Endothelial cell (in vitro differentiated cells): ENCODE results near the gene FGF5. TPM values are rescaled to one million over a fixed set of nuclear protein-coding genes. Genes with fewer than 3 reads are reported as not detected.

Experiments used
- DNase-seq: peaks from one replicate; pipeline ENCODE4 v3.0.0; 2021; ENCODE audit warnings: low spot score
- H3K27ac Mint-ChIP-seq: one replicate; pipeline ENCODE4 v1.8.0; 2021; ENCODE audit warnings: mixed read lengths, inconsistent platforms; ENCODE audit not compliant: unreplicated experiment
- H3K27me3 Mint-ChIP-seq: one replicate; pipeline ENCODE4 v1.8.0; 2021; ENCODE audit warnings: mild to moderate bottlenecking, moderate library complexity, mixed read lengths, inconsistent platforms; ENCODE audit not compliant: unreplicated experiment
- H3K36me3 Mint-ChIP-seq: one replicate; pipeline ENCODE4 v1.8.0; 2021; ENCODE audit warnings: mild to moderate bottlenecking, low read depth, mixed read lengths, inconsistent platforms; ENCODE audit not compliant: unreplicated experiment
- H3K4me1 Mint-ChIP-seq: one replicate; pipeline ENCODE4 v1.8.0; 2021; ENCODE audit warnings: mild to moderate bottlenecking, mixed read lengths, inconsistent platforms; ENCODE audit not compliant: unreplicated experiment
- H3K4me3 Mint-ChIP-seq: one replicate; pipeline ENCODE4 v1.8.0; 2021; ENCODE audit warnings: mild to moderate bottlenecking, mixed read lengths, inconsistent platforms; ENCODE audit not compliant: unreplicated experiment
- H3K9me3 Mint-ChIP-seq: one replicate; pipeline ENCODE4 v1.8.0; 2021; ENCODE audit warnings: mixed read lengths, inconsistent platforms; ENCODE audit not compliant: unreplicated experiment
- total RNA-seq: library from RNA; stranded (reverse); fragmentation: NEBNext Ultra II Directional; extraction: Animal tissue kit (Norgen Biotek cat#: 25700); gene quantifications from one replicate; pipeline ENCODE4 v1.2.1, GENCODE V29; 2021; ENCODE audit not compliant: unreplicated experiment
- TF ChIP-seq, protein P1 (sequence below): fragments of 200-600 bp; sonication (generic); IDR thresholded peaks from one replicate; pipeline ENCODE4 v1.5.0; 2021; ENCODE audit warnings: antibody characterized with exemption; ENCODE audit not compliant: unreplicated experiment

The FGF5 gene
- total RNA-seq, 1 donor from 2014 or later, result not detected

- H3K27ac Mint-ChIP-seq, result no peak overlapping the region
- no peaks in the 10 kb centered on the region for H3K36me3 Mint-ChIP-seq
- TF ChIP-seq, protein P1, sequence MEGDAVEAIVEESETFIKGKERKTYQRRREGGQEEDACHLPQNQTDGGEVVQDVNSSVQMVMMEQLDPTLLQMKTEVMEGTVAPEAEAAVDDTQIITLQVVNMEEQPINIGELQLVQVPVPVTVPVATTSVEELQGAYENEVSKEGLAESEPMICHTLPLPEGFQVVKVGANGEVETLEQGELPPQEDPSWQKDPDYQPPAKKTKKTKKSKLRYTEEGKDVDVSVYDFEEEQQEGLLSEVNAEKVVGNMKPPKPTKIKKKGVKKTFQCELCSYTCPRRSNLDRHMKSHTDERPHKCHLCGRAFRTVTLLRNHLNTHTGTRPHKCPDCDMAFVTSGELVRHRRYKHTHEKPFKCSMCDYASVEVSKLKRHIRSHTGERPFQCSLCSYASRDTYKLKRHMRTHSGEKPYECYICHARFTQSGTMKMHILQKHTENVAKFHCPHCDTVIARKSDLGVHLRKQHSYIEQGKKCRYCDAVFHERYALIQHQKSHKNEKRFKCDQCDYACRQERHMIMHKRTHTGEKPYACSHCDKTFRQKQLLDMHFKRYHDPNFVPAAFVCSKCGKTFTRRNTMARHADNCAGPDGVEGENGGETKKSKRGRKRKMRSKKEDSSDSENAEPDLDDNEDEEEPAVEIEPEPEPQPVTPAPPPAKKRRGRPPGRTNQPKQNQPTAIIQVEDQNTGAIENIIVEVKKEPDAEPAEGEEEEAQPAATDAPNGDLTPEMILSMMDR, result no peak
- no peak overlapping the region for H3K4me3 Mint-ChIP-seq
- peaks cover 4% of the 10 kb centered on the region for H3K27me3 Mint-ChIP-seq
- DNase-seq, result no peak
- H3K9me3 Mint-ChIP-seq, result no peaks in the 10 kb centered on the region
- no peaks in the 10 kb centered on the region for H3K4me1 Mint-ChIP-seq
Observed at GRCh38 chr4:80331693-80332092, 65.2 kb downstream of the FGF5 start.

GRCh38 chr4:80333121-80333520 lies 66.7 kb downstream of the FGF5 start:
- H3K27me3 Mint-ChIP-seq, result peaks cover 4% of the 10 kb centered on the region
- TF ChIP-seq, protein P1, result no peak
- no peak overlapping the region for H3K27ac Mint-ChIP-seq
- H3K9me3 Mint-ChIP-seq, result no peaks in the 10 kb centered on the region
- H3K4me3 Mint-ChIP-seq, result no peak overlapping the region
- H3K4me1 Mint-ChIP-seq, result no peaks in the 10 kb centered on the region
- H3K36me3 Mint-ChIP-seq, result no peaks in the 10 kb centered on the region
- DNase-seq, result no peak

- H3K9me3 Mint-ChIP-seq, result no peaks in the 10 kb centered on the region
- no peak for DNase-seq
- peaks cover 4% of the 10 kb centered on the region for H3K27me3 Mint-ChIP-seq
- TF ChIP-seq, protein P1, result no peak
- H3K4me3 Mint-ChIP-seq, result no peak overlapping the region
- H3K27ac Mint-ChIP-seq, result no peak overlapping the region
- H3K36me3 Mint-ChIP-seq, result no peaks in the 10 kb centered on the region
- no peaks in the 10 kb centered on the region for H3K4me1 Mint-ChIP-seq
Observed at GRCh38 chr4:80334568-80334967, 68.1 kb downstream of the FGF5 start.

GRCh38 chr4:80335226-80335553 lies 68.7 kb downstream of the FGF5 start:
- peaks cover 5% of the 10 kb centered on the region for H3K27me3 Mint-ChIP-seq
- no peak overlapping the region for H3K27ac Mint-ChIP-seq
- TF ChIP-seq, protein P1, result no peak
- no peaks in the 10 kb centered on the region for H3K4me1 Mint-ChIP-seq
- H3K36me3 Mint-ChIP-seq, result no peaks in the 10 kb centered on the region
- no peak for DNase-seq
- H3K9me3 Mint-ChIP-seq, result no peaks in the 10 kb centered on the region
- H3K4me3 Mint-ChIP-seq, result peak overlapping the region; percentile 91

DNA sequence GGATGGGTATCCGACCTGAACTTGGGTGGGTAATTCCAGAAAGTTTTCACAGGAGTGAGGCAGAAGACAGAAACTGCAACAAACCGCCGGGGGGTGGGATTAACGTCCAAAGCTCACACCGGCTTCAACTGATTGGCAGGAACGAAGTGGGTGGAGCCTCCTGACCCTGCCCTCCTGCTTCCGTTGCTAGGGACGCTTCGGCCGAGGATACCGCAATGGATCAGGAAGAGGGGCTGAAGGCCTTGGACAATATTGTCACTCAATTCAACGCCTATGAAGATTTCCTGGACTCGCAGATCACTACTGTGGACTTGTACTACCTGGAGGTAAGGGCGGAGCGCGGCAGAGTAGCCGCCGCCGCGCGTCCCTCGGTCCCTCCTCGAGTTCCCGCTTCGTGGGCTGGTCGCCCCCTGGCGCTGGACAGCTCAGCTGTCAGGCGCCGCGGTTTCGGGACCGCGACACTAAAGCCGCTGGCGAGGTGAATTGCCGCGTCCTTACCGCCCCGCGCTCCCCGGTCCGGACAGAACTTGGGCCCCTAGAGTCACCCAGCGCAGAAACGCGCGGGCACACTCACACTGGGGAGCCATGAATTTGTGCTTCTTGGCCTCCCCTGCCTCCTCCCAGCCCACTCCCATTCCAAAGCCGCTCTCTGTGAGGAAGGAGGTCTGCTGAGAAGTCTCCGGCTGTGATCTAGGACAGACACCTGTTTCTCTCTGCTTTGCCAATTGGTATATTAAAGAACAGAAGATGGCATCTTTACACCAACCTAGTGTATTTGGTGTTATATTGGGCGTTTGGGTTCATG lies 69.3 kb downstream of the FGF5 start, which contains the start of gene CFAP299:
Gene CFAP299 (plus strand): TSS at position 177 of the 805 bp plus-strand sequence.
- H3K9me3 Mint-ChIP-seq, result no peaks in the 10 kb centered on the region
- no peaks in the 10 kb centered on the region for H3K36me3 Mint-ChIP-seq
- H3K27ac Mint-ChIP-seq, result no peak within 1 kb of the TSS
- H3K27me3 Mint-ChIP-seq, result peaks cover 5% of the 10 kb centered on the region
- peak within 1 kb of the TSS; percentile 91 for H3K4me3 Mint-ChIP-seq
- H3K4me1 Mint-ChIP-seq, result no peaks in the 10 kb centered on the region
- DNase-seq, result peak; percentile 86
- TF ChIP-seq, protein P1, result peak; percentile 60
